ENCODE measurements around the gene PRADC1. TPM values are rescaled to one million over a fixed set of nuclear protein-coding genes. Genes with fewer than 3 reads are reported as not detected.

PRADC1 gene
- 19.3 to 27.7 TPM (median 24.9 TPM) in 5 replicates for total RNA-seq (2022; extraction: Qiagen RNA extraction)

DNA sequence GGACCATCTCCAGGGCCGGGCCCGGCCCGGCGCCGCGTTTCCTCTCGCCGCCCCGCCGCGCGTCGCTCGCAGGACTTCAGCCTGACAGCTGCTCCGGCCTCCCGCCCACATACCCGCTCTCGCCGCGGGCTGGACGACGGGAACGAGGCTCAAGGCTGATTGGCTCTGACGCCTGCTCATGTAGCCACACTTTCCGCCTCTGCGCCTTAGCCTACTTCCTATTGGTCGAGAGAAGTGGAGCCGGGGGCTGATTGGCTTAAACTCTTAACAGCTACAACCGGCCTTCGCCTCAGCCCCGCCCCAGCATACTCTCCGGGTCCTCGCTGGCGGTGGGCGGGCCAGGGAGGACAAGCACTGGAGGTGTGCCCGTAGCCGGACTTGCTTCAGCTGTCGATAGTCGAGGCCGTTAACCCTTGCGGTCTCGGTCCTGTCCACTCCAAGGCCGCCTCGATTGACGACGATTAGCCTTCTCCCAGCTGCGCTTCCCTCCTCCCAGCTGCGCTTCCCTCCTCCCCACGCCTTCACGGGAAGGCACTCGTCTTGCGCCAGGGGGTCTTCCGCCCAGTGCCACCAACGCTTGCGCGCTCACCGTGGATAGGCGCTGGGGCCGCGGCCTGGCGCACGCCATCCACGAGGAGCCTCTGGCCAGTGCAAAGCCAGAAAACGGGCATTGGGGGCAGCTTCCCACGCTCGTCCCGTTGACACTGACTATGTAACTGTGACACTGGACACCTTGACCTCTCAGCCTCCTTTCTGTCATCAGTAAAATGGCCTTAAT is at the start of gene PRADC1:
PRADC1 (minus strand) TSS at position 86 of the 778 bp plus-strand sequence; CDS start at position 7, 79 bp downstream.

DNA sequence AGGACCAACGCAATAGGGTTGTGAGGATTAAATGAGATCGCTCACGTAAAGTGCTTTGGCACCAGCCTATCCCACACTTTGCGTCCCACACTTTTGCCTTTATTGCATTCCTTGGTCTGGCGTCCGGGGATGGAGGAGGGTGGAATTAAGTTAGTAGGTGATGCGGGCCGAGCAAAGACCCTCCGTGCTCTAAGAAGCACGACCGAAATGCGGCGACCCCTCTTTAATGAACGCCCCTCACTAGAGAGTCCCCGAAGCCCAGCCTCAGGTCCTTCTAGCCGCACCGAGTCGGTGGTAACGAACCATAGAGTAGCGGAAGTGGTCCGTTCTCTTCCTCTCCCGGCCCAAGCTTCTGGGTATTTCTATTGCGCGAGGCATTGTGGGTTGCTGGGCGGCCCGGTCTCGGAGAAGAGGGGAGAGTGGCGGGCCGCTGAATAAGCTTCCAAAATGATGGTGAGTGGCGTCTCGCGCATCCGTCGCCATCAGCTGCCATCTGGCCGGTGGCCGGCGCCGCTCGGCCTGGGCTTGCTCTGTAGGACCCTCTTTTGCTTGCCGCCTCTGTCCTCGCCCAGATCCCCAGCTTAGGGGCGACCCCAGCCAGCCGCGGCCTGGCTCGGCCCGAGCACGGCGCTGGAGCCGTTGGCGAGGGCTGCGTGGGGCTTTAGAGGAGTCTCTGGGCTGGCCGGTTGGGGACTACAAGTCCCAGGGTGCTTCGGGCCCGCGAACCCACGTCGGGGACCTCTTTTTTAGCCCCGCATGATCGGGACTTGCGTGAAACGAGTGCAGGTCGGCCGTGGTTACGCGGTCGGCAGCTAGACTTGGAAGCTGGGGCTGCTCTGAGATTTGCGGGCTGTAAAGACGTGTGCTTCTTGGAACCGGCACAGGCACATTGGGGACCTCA is 1.1 kb upstream of the PRADC1 start, which contains the start of gene CCT7:
CCT7 (plus strand) TSS at position 377 of the 901 bp plus-strand sequence; CDS start at position 448, 71 bp downstream.

DNA sequence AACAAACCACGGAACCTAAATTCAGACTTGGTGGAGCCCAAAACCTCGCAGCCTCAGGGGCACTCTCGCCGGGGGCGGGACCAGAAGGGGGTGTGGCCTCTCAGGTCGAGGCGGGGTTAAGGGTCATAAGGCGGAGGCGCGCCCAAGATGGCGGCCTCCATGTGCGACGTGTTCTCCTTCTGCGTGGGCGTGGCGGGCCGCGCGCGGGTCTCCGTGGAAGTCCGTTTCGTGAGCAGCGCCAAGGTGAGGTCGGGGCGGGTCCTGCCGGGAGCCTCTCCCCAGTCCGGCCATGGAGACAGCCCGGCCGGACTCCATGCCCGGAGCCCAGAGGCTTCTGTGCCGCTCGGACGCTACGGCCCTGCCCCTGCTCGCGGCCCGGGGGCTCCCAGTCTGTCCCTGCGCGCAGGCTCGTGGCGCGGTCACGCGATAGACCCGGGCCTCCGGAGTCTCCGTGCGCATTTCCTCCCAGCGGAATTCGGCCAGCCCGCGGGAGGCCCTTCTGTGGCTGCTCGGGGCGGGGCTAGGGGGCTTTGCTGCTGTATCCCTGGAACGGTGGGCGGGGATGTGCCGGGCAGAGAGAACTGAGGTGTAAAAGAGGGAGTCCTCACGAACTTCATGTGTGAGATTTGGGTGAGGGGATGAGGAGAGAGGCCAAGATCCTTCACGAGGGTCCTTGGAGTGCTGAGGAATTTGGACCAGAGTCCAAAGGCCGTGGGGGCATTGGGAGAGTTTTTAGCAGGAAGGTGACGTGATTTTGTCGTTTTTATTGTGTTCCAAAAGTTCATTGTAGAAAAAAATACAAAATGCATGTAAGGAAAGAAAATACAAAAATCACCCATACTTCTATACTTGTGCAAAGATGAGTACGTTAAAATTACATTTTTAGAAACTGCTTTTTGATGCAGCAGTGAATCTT is 18.7 kb downstream of the PRADC1 start, which contains the start of gene SMYD5:
SMYD5 (plus strand) TSS at position 126 of the 916 bp plus-strand sequence; CDS start at position 148, 22 bp downstream.

DNA sequence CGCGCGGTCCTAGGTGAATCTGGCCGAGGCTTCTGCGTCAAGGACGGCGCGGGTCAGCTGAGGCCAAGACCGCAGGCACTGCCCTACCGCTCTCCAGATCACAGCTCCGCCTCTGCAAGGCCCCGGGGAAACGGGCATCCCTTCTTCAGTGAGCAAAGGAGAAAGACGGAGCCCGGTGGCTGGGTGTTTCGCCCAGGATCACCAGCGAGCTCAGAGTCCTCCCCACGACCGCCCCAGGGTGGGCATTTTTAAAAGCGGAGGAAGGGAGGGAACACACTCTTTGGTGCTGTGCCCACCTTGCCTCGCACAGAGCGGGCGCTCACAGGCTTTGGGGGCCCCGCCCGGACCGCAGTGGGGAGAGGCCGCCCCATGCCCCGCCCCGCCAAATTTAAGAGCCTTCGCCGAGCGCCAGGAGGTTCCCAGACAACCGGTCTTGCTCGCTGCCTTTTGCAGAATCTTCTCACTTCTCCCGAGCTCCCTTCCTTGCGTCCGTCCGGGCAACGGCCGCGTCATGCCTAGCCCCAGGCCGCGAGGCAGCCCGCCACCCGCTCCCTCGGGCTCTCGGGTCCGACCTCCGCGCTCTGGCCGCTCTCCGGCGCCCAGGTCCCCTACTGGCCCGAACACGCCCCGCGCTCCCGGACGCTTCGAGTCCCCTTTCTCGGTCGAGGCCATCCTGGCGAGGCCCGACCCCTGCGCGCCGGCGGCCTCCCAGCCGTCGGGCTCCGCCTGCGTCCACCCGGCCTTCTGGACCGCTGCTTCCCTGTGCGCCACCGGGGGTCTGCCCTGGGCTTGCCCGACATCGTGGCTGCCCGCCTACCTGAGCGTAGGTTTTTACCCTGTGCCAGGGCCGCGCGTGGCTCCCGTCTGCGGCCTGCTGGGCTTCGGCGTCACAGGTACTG is 30.6 kb downstream of the PRADC1 start, which contains the start of gene NOTO:
NOTO (plus strand) TSS at position 419 of the 899 bp plus-strand sequence; CDS start at position 512, 93 bp downstream.

Other genes with a start within 250 kb of the PRADC1 start
- gene SFXN5, start 161.5 kb downstream of the PRADC1 start, total RNA-seq (2022; extraction: Qiagen RNA extraction) = 12.3 to 14.3 TPM (median 12.5 TPM) in 5 replicates
- 30.4 to 37.7 TPM (median 33.8 TPM) in 5 replicates for gene RAB11FIP5, start 120.3 kb downstream of the PRADC1 start, total RNA-seq (2022; extraction: Qiagen RNA extraction)
- gene NOTO, start 30.7 kb downstream of the PRADC1 start, total RNA-seq (2022; extraction: Qiagen RNA extraction) = 0.05 to 0.07 TPM in 2 of 5 replicates, not detected in the others
- gene SMYD5, start 19.0 kb downstream of the PRADC1 start, total RNA-seq (2022; extraction: Qiagen RNA extraction) = 53.8 to 62.2 TPM (median 56.3 TPM) in 5 replicates
- 544 to 950 TPM (median 585 TPM) in 5 replicates for gene CCT7, start 1.1 kb upstream of the PRADC1 start, total RNA-seq (2022; extraction: Qiagen RNA extraction)
- 3.9 to 5.5 TPM (median 5.3 TPM) in 5 replicates for gene FBXO41, start 51.2 kb upstream of the PRADC1 start, total RNA-seq (2022; extraction: Qiagen RNA extraction)
- 0.13 to 0.33 TPM (median 0.15 TPM) in 5 replicates for gene EGR4, start 60.3 kb upstream of the PRADC1 start, total RNA-seq (2022; extraction: Qiagen RNA extraction)
- gene ALMS1, start 152.6 kb upstream of the PRADC1 start, total RNA-seq (2022; extraction: Qiagen RNA extraction) = 7.3 to 10.8 TPM (median 9.0 TPM) in 5 replicates